ACC112 (cell line): Measurements from ENCODE around the gene RFNG.
A peak's percentile ranks its signal among the peaks of the same experiment; 100 is the strongest.

ENCODE experiments used
- H2AFZ ChIP-seq: fragments of 200-600 bp; sonication (generic); one replicate; pipeline ENCODE4 v1.6.0; 2017; ENCODE audit warnings: antibody characterized with exemption, low read length; ENCODE audit not compliant: unreplicated experiment
- H3K27ac ChIP-seq: fragments of 200-600 bp; sonication (generic); 2 replicates; pipeline ENCODE4 v1.5.1; 2014; ENCODE audit warnings: low read depth, mild to moderate bottlenecking, antibody characterized with exemption, low read length, moderate library complexity
- H3K27me3 ChIP-seq: fragments of 200-600 bp; sonication (generic); 2 replicates; pipeline ENCODE4 v1.6.1; 2014; ENCODE audit warnings: mild to moderate bottlenecking, antibody characterized with exemption, low read length, moderate library complexity, mixed read lengths; ENCODE audit not compliant: insufficient read depth
- H3K36me3 ChIP-seq: fragments of 200-600 bp; sonication (generic); 2 replicates; pipeline ENCODE4 v1.6.1; 2016; ENCODE audit warnings: mild to moderate bottlenecking, antibody characterized with exemption, low read length, moderate library complexity, mixed read lengths; ENCODE audit not compliant: insufficient read depth
- H3K4me1 ChIP-seq: fragments of 200-600 bp; sonication (generic); one replicate; pipeline ENCODE4 v1.6.1; 2016; ENCODE audit warnings: low read length, mixed read lengths; ENCODE audit not compliant: insufficient read depth, unreplicated experiment, control insufficient read depth
- H3K4me3 ChIP-seq: fragments of 200-600 bp; sonication (generic); 2 replicates; pipeline ENCODE4 v1.5.1; 2014; ENCODE audit warnings: mild to moderate bottlenecking, low read depth, low read length
- H3K79me2 ChIP-seq: fragments of 200-600 bp; sonication (generic); one replicate; pipeline ENCODE4 v1.6.0; 2016; ENCODE audit warnings: low read length; ENCODE audit not compliant: control insufficient read depth, unreplicated experiment, insufficient read depth

RFNG gene

DNA sequence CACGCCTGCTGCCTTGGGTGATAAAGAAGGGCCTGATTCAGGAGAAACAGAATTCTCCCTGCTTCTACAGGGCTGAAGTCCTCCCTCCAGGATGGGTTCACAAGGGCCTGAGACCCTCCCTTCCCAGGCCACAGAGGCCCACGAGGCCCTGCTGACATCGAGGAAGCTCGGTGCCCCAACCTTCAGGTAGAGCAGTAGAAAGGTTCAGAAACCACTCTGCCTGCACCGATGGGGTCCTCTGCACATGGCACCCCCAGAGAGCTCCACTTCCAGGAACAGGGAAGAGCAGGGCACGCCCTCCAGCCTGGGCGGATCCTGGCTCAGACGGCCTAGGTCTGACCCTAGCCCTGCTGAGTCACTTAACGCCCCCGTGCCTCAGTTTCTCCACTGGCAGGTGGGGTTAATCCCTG lies 29.7 kb downstream of the RFNG start:
- H3K36me3 ChIP-seq, result no peaks in the 10 kb centered on the region
- peak overlapping the region; percentile 91 for H3K4me3 ChIP-seq
- H3K79me2 ChIP-seq, result no peaks in the 10 kb centered on the region
- H2AFZ ChIP-seq, result no peak overlapping the region
- H3K27me3 ChIP-seq, result no peaks in the 10 kb centered on the region
- H3K4me1 ChIP-seq, result peaks cover 11% of the 10 kb centered on the region
- no peak overlapping the region for H3K27ac ChIP-seq

DNA sequence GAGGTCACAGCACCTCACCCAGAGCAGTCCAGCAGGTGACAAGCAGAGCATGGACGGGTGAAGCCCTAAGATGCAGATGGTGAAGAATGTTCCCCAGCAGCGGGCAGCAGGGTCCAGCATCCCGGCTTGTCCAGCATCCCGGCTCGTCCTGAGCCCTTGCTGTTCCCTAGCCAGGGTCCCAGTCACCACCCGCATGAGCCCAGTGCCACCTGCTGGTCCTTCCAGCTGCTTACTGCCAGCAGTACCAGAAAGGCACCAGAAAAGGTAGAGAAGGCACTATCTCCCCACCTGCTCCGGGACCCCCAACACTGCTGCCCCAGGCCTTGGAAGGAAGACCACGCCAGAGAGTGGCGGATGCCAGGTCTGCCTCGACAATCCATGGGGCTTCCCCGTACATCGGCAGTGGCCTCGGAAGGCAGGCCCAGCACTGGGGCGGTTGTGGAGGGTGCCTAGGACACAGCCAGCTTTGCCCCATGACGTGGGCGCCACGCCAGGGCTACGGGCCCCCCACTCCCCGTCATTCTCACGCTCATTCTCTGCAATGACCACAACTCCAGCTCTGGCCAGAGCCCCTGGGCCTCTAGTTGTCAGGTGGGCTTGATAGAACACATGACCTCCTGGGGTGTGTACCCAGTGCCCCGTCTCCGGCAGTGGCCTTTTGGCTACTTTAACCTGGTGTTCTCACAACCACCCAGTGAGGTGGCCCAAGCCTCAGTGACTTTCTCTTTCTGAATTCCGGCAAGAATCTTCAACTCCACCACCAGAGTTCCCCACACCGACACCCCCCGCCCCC lies 30.3 kb downstream of the RFNG start:
- Histone ChIP-seq H3K79me2 (no peaks in the 10 kb centered on the region), H3K36me3 (no peaks in the 10 kb centered on the region), H2AFZ (no peak overlapping the region), H3K4me1 (peaks cover 11% of the 10 kb centered on the region), H3K27ac (no peak overlapping the region), H3K4me3 (peak overlapping the region; percentile 91), H3K27me3 (no peaks in the 10 kb centered on the region)

DNA sequence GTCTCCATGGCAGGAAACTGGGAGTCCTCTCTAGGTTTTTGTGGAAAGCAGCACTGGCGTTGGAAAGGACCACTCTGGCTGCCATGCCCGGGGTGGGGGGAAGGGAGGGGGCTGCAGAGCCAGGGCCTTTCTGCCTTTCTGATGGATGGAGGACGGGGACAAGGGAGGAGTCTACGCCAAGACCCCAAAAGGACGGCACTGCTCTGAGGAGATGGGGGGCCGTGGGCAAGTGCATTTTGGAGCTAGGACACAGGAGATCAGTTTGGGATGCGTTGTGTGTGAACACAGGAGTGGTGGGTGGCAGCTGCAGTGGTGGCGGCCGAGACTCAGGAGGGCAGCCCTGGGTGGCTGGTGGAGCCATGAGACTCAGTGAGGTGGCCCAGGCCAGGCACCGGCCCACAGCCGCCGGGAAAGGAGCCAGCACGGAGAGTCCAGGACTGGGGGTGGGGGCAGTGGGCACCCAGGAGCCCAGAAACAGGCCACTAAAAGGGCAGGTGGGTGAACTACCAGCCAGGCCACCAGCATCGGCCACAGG lies 31.0 kb downstream of the RFNG start:
- Histone ChIP-seq H3K27ac (no peak overlapping the region), H3K27me3 (no peaks in the 10 kb centered on the region), H3K4me3 (no peak overlapping the region), H2AFZ (no peak overlapping the region), H3K4me1 (peaks cover 11% of the 10 kb centered on the region), H3K36me3 (no peaks in the 10 kb centered on the region), H3K79me2 (no peaks in the 10 kb centered on the region)

DNA sequence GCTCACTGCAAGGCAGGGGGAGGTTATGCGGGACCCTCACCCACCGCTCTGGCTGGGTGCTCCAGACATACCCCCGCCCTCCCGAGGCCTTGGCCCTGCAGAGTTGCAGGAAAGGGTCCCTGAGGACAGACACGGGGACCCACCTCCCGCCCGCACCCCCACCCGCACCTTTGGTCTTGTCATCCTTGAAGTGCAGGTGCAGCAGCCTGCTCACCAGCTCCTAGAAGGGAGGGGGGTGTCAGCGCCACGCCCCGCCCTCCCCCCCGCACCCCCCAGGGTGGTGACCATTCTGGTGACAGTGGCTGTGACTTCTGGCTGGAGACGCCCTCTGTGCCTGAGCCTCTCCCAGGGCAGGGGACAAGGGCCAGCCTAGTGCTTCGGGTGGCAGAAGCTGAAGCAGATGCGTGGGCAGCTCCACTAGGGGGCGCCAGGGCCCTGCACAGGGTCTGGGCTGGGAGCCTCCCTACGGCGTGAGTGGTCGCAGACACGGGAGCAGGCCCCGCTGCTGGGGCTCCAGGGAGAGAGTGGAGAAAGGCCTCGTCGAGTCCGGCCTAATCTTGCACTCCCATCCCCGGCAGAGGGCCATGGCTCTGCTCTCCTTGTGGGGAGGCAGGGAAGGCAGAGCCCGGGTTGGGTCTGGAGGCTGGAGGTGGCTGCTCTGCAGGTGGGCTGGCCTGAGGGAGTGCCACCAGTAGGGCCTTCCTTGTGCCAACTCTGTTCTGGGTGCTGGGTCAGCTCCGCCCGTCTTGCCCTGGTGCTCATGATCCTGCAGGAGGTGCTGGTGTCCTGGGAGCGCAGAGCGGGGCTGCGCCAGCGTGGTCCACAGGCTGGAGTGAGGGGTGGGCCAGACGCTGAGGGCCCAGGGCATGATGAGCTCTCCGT lies 31.7 kb downstream of the RFNG start:
- Histone ChIP-seq H3K4me3 (no peak overlapping the region), H3K79me2 (no peaks in the 10 kb centered on the region), H2AFZ (no peak overlapping the region), H3K27ac (no peak overlapping the region), H3K27me3 (no peaks in the 10 kb centered on the region), H3K36me3 (no peaks in the 10 kb centered on the region), H3K4me1 (peaks cover 11% of the 10 kb centered on the region)

DNA sequence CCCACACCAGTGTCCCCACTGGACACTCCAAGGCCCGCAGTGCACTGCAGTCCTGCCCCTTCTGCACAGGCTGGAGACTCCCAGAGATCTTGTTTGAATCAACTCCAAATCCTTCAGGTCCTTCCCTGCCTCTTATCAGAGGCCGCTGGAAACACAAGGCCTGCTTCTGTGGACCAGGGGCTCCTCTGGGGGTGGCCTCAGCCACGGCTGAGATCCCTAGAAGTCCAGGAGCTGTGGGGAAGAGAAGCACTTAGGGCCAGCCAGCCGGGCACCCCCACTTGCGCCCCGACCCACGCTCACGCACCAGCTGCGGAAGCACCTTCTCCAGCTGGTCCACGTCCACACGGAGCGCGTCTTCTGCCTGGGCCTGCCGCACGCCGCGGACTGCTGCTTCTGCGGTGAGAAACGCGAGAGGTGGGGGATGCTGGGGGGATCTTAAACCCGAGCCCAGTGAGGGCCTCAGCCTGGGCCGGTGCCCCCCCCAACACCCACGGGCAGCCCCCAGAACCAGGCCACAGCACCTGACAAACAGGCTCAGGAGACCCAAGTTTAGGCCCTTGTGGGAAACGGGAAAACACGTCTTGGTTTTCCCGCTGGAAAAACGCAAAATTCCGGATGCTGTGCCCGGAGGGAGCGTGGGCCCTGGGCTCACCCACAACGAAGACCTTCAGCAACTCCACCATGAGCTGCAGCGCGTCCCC lies 32.5 kb downstream of the RFNG start:
- H3K27me3 ChIP-seq, result no peaks in the 10 kb centered on the region
- no peak overlapping the region for H3K27ac ChIP-seq
- H3K4me1 ChIP-seq, result peaks cover 8% of the 10 kb centered on the region
- H3K4me3 ChIP-seq, result no peak overlapping the region
- no peaks in the 10 kb centered on the region for H3K79me2 ChIP-seq
- no peaks in the 10 kb centered on the region for H3K36me3 ChIP-seq
- H2AFZ ChIP-seq, result no peak overlapping the region

DNA sequence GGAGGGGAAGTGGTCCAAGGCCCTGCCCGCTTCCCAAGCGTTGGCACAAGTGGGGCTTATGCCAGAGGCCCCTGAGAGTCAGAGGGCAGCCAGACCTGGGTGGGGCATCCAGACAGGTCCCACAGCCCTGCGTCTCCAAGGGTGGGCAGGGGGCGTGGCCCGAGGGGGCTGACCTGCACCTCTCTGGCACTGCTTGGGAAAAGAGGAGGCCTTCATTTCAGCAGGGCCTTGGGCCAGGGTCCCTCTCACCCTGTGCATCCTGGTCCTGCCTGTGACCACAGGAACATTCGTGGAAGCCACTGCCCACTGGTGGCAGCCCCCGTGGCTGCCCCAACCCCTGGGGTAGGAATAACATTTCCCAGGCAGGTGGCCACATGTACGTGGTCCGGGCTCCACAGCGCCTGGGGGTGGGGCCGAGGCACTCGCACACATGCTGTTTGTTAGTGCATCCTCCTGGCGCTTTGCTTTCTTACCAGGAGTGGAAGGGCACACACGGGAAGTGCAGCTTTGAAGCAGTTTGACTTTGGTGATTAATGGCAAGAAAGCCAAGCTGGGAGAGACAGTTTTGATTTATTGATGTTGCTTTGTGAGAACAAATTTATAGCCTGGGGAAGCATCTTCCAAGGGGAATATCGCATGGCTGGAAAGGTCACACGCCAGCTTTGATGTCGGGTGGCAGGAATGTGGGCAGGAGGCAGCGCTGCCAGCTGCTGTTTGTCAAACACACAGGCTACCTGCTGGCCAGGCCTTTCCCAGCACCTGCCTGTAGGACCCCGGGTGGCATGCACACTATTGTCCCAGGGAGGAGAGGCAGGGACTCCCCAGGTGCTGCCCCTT lies 33.2 kb downstream of the RFNG start:
- no peaks in the 10 kb centered on the region for H3K36me3 ChIP-seq
- H3K79me2 ChIP-seq, result no peaks in the 10 kb centered on the region
- H2AFZ ChIP-seq, result no peak overlapping the region
- peaks cover 5% of the 10 kb centered on the region for H3K4me1 ChIP-seq
- no peak overlapping the region for H3K4me3 ChIP-seq
- no peak overlapping the region for H3K27ac ChIP-seq
- H3K27me3 ChIP-seq, result no peaks in the 10 kb centered on the region

DNA sequence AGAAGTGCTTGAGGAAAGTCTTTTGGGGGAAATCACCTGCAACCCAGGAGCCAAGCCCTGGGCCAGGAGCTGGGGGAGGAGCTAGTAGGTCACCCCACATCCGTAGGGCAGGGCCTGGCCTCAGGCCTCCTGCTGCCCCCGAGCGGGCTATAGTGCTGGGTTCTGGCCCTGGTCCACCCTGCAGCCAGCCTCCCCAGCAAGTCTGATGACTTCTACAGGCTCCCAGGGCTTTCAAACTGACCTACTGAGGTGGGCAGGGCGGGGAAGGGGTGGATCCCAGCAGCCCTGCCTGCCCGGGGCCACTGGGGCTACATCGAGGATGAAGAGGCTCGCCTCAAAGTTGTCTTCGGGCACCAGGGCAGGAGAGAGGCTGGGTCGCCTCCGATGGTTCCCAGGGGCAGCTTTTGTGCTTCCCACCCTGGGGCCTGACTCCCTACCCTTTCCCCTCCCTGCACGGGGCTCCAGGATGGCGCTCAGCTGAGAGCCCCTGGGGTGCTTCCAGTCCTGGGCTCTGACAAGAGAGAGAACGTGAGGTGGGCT lies 33.9 kb downstream of the RFNG start:
- Histone ChIP-seq H3K27me3 (no peaks in the 10 kb centered on the region), H3K27ac (no peak overlapping the region), H3K4me3 (no peak overlapping the region), H3K36me3 (no peaks in the 10 kb centered on the region), H3K79me2 (no peaks in the 10 kb centered on the region), H3K4me1 (peaks cover 5% of the 10 kb centered on the region), H2AFZ (no peak overlapping the region)

DNA sequence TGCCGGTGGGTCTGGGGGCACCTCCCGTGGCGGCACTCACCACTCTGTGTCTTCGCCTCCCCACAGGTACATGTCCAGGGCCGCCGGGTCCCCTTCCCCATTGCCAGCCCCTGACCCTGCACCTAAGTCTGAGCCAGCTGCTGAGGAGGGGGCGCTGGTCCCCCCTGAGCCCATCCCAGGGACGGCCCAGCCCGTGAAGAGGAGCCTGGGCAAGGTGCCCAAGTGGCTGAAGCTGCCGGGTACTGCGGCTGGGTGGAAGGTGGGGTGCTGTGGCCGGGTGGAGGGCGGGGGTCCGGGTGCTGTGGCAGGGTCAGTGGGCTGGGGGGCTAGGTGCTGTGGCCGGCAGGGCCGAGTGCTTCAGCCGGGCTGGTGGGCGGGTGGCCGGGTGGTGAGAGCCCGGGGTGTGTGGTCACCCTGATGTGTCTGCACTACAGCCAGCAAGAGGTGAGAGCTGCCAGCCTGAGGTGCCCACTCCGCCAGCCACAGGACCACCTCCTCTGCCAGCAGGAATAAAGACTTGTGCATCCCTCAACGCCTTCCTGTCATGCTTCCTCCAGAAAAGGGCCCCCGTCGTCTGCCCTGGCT lies 34.6 kb downstream of the RFNG start:
- H3K27me3 ChIP-seq, result no peaks in the 10 kb centered on the region
- peaks cover 5% of the 10 kb centered on the region for H3K4me1 ChIP-seq
- H3K4me3 ChIP-seq, result no peak overlapping the region
- H3K79me2 ChIP-seq, result no peaks in the 10 kb centered on the region
- H3K36me3 ChIP-seq, result no peaks in the 10 kb centered on the region
- no peak overlapping the region for H3K27ac ChIP-seq
- no peak overlapping the region for H2AFZ ChIP-seq

DNA sequence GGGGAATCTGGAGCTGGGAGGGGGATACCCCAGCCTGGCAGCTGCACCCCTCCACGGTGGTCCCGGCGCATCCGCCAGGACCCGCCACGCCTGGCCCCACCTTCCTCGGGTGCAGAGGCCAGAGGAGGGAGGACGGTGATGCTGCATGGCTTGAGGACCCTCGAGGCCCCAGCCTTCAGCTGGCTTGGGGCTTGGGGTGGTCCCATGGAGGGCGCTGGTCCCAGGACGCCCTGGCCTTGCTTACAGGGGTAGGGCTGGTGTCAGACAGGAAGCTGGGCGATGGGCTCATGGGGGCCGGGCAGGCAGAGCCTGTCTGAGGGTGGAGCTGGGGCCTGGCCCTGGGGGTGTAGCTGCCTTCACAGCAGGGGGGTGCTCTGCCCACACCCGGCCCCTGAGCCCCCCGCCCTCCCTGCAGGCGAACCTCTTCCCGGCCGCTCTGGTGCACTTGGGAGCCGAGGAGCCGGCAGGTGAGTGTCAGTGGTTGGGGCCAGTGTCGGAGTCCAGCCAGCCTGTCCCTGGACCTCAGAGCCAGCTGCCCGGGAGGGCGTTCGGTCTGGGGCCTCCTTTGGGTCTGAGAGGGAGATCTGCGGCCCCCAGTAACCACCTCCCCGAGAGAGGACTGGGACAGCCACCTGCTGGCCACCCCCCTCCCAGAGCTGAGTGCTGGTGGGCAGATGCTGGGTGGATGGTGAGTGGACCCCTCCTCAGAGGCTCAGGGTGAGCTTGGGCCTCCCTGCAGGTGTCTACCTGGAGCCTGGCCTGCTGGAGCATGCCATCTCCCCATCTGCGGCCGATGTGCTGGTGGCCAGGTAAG lies 35.3 kb downstream of the RFNG start:
- no peak overlapping the region for H3K27ac ChIP-seq
- no peaks in the 10 kb centered on the region for H3K27me3 ChIP-seq
- H2AFZ ChIP-seq, result no peak overlapping the region
- peaks cover 1% of the 10 kb centered on the region for H3K4me1 ChIP-seq
- no peaks in the 10 kb centered on the region for H3K36me3 ChIP-seq
- no peak overlapping the region for H3K4me3 ChIP-seq
- no peaks in the 10 kb centered on the region for H3K79me2 ChIP-seq
